RPMI7951 (cell line): Measurements from ENCODE around the gene SNX19. TPM values are rescaled to one million over a fixed set of nuclear protein-coding genes. Genes with fewer than 3 reads are reported as not detected.

Source experiments
- DNase-seq: peaks from one replicate; pipeline ENCODE4 v3.0.0-alpha.2; 2012; ENCODE audit warnings: low read depth
- total RNA-seq: library from RNA; depleted of rRNA; stranded (reverse); fragments of >200 nt; shearing (Covaris generic); gene quantifications from 2 replicates; pipeline ENCODE4 v1.2.3, GENCODE V29; 2014

SNX19 gene
- total RNA-seq, 1 experiment from 2014 or later, result 69.7 TPM

DNA sequence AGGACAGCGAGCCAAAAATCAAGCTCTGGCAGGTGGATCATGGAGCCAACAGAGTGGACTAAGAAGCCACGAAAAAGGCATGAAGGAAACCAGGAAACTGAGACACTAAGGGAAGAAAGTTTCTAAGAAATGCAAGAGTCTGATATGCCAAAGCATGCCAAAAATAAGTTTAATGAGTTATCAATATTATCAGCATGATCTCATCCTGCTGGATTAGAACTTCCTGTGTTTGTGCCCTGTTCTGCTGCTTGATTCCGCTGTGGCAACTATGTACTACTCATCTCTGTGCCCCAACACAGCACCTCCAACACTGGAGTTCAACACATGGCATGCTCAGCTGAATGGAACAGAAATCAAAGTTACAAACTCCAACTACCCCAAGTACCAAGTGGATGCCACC, 10.8 kb downstream of the SNX19 start:
- no peak for DNase-seq

GRCh38 chr11:130904380-130904779, 11.9 kb downstream of the SNX19 start:
- DNase-seq, result peak; percentile 15

- DNase-seq, result no peak
These were observed 13.9 kb downstream of the SNX19 start for GRCh38 chr11:130902380-130902779.

- DNase-seq, result no peak
These were observed 17.2 kb downstream of the SNX19 start for GRCh38 chr11:130899106-130899505.

DNA sequence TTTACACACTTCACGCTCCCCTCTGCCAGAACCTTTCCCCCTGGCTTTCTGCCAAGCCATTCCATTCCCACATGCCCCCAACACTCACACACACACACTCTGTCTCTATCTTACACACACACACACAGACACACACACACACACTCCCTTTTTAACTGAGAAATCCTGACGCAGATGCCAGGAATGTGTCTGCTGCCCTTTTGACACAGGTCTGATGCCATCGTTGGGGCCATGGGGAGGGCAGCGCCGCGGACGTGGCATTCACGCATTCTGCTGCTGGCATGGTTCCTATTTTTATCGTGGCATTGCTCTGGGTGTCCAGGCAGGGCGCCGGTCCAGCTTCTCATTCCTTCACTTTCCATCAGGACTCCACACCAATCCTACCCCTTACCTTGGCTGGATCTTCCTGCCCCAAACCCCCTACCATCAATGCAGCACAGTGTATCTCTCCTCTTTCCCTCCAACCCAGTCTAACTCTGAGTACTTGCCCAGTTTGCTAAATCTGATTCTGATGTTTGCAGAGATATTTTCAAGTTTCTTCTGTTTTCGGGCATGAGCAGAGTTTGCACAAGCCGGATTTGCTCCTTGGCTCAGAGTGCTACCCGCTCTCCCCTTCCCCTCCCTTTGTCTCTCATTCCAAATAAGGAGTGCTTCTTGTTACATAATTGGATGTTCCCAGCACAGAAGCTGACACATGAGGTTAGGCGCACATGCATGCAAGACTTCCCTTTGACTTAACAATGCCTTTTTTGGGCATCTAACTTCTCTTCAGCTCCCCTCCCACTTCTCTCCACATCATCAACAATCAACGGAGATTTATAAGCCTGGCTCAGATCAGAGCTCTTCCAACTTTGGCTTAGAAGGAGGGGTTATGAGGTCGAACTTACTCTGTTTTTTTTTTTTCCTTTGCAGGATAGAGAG, 18.8 kb downstream of the SNX19 start:
- peak; percentile 37 for DNase-seq

DNA sequence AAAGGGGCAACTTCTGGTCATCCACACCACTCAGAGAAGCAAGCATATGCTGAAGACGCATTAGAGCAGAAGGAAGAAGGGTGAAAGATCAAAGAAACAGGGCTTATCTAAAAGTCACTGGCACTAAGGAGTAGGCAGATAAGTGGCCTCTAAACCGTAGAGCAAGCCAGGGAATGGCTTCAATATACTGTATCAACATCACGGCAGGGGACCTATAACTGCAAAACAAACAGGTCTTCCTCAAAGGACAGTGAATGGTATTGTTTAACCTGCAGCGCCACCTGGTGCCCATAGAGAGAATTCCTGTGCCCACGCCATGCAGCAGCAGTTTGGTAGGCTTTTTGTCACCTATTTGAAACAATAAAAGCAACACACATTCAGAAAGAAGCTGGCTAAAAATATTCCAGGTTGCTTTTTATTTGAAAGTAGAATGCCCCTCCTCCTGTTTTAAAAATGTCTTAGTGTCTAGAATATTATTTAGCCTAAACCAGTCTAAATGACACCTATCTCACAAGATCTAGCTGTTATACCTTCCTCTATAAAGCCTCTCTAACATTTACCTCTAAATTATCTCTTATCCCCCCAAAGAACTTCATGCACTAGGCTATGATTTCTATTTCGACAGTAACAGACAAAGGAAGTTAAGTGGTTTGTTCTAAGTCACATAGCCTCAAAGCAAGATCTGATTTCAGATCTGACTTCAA, 21.8 kb downstream of the SNX19 start:
- peak; percentile 50 for DNase-seq

DNA sequence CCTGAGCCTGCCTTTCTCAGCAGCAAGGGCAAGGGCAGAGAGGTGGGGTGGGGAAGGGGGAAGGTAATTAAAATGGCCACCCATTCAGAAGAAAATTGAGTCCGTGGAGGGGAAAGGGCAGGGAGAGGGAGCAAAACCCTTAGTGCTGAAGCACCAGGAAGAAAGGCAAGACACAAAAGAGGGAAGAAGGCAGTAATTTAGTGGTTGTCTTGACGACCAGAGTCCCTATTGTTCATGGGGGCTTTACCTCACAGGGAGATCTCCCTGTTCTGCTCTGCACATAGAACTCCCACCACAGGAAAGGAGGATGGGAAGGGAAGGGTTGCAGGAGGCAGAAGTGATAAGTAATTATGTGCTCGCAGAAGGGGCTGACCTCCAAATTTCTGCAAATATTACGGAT, 23.4 kb downstream of the SNX19 start:
- DNase-seq, result no peak

DNA sequence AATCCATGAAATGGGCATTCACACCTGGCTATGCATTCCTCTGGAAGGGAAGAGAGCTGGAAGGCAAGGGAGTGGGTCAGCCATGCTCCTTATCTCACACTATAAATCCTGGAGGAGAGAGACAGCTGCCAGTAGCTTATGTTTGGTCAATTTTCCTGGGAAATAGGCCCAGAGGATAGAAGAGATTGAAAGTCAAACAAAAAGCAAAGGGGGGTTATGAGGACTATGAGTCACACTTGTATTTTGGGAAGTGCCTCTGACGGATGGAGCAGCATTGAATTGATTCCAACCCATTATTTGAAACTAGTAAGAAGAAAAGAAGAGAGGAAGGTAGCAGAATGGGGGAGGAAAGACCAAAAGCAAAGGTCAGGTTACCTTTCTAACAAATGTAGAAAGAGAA, 25.0 kb downstream of the SNX19 start:
- DNase-seq, result no peak

DNA sequence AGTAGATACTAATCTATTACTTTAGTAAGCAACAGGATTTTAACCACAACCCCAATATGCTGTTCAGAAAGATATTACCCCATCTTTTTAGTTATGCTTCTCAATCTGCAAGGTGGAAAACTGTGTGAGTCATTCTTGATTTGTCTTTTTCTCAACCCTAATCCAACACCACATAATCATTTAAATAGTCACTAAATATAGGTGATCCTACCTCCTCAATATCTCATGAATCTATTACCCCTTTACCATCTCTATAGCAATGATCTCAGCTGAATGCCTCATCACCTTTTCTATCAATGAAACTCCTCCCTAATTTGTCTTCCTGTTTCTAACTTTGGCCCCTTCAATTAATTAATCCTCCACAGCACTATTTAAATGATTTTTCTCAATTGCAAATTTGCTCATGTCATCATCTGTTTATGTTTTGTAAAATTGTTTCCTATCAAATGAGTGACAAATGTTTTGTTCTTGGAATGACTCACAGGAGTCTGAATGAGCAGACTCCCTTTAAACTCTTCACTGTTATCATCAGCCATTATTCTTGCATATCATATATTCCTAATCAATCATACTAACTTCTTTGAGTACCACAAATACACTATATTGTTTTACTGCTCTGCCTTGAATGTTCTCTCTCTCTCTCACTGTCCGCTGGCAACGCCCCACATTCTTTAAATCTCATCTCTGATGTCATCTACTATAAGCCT, 26.1 kb downstream of the SNX19 start:
- DNase-seq, result no peak

DNA sequence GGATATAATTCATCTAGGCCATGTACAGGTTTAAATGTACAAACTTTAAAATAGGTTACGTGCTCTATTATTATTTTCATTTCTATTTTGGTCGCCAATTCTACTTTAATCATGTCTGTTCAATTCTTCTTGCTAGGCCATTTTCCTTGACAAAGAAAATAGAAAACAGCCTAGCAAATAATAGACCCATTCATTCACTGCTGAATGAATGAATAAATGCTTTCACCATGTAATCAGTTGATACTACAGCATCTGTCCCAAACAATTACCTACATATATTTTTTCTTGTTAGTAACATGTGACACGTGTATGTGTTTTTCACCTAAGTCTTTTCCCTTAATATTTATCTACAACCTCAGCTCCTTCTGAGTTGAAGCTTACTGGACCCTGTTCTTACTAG, 27.5 kb downstream of the SNX19 start:
- no peak for DNase-seq

DNA sequence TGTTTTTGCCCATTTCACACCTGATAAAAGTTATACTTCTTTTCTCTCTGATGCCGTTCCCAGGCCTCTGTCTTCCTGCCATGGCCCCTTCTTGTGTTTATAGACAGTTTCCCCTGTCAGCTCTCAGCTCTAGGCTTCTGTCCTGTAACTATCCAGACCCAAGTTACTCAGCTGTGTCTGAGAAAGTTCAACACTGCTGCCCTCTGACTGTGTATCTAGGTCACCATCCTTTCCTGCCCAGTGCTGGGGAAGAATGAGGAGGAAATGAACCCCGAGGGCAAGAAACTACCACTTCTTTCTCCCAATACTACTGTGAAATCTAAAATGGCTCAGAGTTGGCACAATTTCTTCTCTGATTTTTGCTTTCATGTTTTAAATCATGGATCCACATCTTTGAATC, 29.6 kb downstream of the SNX19 start:
- no peak for DNase-seq

DNA sequence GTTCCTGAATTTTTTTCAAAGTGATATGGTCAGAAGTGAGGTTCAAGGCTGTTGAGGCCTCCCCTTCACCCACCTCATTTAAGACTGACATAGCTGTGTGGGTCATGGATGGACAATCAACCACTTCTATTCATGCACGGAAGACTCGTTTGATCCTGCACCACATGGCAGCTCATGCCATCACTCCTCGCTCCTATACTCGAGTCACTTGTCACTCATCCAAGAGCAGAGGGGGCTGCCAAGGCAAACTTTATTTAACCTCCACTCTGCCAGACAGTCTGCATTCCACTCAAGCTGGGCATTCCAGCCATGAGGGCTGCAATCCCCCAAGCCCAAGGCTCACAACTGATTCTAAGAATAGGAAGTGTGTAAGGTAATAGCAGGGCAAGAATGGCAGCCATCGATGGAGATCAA, 34.1 kb downstream of the SNX19 start:
- no peak for DNase-seq

DNA sequence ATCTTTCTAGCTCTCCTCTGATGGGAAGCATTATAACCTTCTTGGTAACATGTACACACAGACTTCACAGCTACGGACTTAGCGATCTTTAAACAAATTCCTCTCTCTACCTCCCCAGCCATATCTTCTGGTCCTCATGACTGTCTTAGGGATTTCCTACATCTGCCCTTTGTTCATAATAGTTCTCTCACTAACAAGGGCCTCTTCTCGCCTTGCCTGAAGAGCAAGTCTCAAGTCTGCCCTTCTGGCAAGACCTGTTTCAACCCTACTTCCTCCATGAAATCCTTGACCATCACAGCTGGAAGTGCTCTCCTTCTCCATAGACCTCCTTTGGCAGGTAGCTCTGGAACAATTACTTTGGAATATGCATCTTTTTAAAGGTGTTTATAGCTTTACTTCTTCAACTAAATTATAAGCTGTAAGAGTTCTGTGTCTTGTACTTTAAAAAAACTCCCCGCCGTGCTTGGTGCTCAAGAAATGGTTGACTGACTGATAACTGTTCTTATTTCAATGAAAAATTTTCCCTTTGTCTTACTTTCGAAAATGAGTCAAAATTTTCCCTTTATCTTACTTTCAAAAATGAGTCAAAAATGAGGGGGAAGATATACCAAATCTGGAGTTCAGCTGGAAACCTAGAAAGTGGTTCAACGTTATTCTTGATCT, 34.7 kb downstream of the SNX19 start:
- no peak for DNase-seq

DNA sequence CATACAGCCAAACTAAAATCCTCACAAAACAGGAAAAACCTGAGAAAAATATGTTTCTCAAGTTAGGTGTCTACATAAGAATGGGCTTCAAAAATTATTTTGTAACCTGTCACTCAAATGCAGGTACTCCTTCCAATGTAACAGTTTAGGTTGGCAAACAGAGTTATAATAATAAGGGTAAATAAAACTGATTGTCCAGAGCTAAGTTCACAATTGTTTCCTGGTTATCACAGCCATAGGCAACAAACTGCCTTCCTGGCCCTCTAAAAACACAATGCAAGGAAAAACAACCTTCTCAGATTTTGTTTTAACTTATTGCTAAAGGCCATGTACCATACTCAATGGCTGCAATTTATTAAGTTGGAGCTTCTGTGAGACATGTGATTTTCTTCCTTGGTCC, 36.4 kb downstream of the SNX19 start:
- DNase-seq, result no peak

GRCh38 chr11:130876931-130877915, 39.1 kb downstream of the SNX19 start:
- DNase-seq, result no peak

DNA sequence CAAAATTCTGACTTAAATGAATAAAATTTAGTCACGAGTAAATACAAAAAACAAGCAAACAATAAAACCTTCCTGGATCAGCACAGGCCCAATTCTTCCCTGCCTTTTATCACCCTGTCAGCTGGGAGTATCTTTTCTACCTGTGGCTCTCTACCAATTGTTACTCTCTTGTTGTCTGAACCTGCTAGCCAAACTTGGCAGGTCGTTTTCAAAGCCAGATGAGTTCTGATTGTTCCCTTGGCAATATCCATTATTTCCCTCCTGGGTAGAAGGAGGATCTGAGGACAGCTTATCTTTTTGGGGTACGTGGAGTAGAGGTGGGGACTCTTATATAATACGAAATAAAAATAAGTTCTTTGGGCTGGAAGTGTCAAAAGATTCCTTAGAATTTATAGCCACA, 40.2 kb downstream of the SNX19 start:
- DNase-seq, result no peak

DNA sequence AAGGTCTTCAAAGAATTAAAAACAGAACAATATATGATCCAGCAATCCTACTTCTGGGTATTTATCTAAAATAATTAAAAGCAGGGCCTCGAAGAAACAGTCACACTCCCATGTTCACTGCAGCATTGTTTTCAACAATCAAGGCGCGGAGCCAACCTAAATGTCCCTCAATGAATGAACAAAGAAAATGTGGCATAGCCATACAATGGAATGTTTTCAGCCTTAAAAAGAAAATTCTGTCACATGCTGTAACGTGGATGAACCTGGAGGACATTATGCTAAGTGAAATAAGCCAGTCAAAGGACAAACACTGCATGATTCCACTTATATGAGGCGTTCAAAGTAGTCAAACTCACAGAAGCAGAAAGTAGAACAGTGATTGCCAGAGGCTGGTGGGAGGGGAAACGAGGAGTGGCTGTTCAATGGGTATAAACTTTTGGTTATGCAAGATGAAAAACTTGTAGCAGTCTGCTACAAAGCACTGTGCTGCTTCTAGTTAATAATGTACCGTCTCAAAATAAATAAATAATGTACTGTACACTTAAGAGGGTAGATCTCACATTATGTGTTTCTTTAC, 41.2 kb downstream of the SNX19 start:
- no peak for DNase-seq

GRCh38 chr11:130874396-130874795, 41.9 kb downstream of the SNX19 start:
- DNase-seq, result no peak

DNA sequence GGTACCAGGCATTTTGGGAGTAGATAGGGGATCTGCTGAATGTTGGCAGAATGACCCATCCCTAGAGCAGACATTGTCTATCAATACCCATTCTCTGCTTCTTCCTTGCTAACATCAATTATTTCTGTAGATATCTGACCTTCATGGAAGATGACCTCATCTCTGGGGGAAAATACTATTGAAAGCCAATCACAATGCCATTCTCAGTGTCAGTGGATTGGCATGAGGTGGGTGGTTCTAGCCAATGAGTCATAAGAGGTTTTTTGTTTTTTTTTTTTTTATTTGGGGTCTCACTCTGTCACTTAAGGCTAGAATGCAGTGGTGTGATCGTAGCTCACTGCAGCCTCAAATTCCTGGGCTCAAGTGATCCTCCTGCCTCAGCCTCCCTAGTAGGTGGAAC, 42.5 kb downstream of the SNX19 start:
- DNase-seq, result peak; percentile 53

DNA sequence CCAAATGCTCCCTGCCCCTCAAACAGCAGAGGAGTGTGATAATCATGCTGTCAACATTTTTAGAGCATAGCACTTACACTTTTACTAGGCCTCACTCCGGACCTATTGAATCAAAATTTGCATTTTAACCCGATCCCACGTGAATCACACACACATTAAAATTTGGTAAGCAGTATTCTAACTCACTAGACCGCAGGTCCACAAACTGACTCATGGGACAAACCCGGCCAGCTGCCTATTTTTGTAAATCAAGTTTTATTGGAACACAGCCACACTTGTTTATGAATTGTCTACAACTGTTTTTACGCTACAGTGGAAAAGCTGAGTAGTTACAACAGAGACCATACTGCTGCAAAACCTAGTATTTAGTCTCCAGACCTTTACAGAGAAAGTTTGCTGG, 43.3 kb downstream of the SNX19 start:
- peak; percentile 66 for DNase-seq
